HFF-Myc (cell line): ENCODE data around the gene TTLL7.

Experiments
- DNase-seq: peaks from one replicate; pipeline ENCODE4 v3.0.0-alpha.2; 2011; ENCODE audit warnings: low read depth; ENCODE audit errors: extremely low read depth
- H3K4me3 ChIP-seq: replicated peaks from 2 replicates; pipeline ENCODE4 v1.5.1; 2011; ENCODE audit warnings: low read depth, mild to moderate bottlenecking, control low read depth, low read length
- TF ChIP-seq, protein P1 (sequence below): IDR thresholded peaks from 2 replicates; pipeline ENCODE4 v1.5.1; 2012; ENCODE audit warnings: mild to moderate bottlenecking, low read depth, low read length, control low read depth; ENCODE audit errors: missing control alignments

The TTLL7 gene

DNA sequence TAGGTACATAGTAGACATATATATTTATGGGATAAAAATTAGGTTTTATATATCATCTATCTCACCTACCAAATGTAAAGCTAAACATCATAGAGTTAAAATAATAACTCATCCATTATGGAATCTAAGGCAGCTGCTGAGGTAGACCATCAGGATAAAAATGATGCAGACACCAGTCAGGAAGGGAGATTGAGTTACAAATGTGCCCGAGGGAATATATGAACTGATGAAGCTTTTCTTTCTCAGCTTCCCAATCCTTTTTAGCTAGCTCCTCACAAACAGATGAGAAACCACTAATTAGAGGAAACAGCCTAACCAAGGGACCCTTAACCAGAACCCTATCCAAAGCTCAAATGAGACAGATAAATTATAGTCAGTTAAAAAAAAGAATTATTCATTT lies 20.9 kb downstream of the TTLL7 start:
- DNase-seq, result no peak
- H3K4me3 ChIP-seq, result no peak overlapping the region
- TF ChIP-seq, protein P1, sequence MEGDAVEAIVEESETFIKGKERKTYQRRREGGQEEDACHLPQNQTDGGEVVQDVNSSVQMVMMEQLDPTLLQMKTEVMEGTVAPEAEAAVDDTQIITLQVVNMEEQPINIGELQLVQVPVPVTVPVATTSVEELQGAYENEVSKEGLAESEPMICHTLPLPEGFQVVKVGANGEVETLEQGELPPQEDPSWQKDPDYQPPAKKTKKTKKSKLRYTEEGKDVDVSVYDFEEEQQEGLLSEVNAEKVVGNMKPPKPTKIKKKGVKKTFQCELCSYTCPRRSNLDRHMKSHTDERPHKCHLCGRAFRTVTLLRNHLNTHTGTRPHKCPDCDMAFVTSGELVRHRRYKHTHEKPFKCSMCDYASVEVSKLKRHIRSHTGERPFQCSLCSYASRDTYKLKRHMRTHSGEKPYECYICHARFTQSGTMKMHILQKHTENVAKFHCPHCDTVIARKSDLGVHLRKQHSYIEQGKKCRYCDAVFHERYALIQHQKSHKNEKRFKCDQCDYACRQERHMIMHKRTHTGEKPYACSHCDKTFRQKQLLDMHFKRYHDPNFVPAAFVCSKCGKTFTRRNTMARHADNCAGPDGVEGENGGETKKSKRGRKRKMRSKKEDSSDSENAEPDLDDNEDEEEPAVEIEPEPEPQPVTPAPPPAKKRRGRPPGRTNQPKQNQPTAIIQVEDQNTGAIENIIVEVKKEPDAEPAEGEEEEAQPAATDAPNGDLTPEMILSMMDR, result no peak

GRCh38 chr1:83976920-83977319 lies 22.0 kb downstream of the TTLL7 start:
- no peak overlapping the region for H3K4me3 ChIP-seq
- TF ChIP-seq, protein P1, result no peak
- no peak for DNase-seq

DNA sequence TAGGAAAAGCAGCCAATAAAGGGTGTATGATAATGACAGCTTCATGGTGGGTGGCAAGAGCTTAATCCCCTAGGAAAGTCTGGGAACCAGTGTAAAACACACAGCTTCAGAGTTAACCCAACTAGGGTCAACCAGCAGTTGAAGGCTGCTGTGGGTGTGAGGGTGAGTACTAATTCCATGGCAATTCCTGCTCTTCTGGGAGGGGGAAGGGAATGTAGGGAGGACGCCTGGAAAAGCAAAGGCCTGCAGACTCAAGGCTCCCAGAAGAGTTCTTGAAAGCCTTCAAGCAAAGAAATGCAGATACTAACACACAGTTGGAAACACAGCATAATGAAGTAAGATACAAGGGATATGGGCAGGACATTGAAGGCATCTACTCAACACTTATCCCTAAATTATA lies 28.1 kb downstream of the TTLL7 start:
- TF ChIP-seq, protein P1, result no peak
- no peak for DNase-seq
- H3K4me3 ChIP-seq, result no peak overlapping the region

DNA sequence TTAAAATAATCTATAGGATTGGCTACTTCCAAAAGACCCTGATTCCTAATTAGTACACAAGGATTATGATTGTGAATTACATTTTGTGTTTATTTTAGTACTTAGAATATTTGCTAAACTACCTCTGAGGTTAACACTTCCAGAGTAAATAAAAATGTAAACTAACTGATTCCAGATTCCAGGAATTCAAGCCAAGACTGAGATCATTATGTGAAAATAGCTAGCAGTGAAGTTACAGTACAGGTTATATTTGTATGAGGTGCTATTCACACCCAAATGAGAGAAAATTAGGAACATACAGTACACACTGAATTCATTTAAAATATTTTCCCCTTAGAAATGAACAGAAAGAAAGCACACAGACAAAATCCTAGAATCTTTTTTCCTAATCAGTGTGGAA lies 28.8 kb downstream of the TTLL7 start:
- no peak for DNase-seq
- no peak overlapping the region for H3K4me3 ChIP-seq
- TF ChIP-seq, protein P1, result no peak

- DNase-seq, result no peak
- TF ChIP-seq, protein P1, result no peak
- no peak overlapping the region for H3K4me3 ChIP-seq
Measured at GRCh38 chr1:83967336-83967735, 31.6 kb downstream of the TTLL7 start.

DNA sequence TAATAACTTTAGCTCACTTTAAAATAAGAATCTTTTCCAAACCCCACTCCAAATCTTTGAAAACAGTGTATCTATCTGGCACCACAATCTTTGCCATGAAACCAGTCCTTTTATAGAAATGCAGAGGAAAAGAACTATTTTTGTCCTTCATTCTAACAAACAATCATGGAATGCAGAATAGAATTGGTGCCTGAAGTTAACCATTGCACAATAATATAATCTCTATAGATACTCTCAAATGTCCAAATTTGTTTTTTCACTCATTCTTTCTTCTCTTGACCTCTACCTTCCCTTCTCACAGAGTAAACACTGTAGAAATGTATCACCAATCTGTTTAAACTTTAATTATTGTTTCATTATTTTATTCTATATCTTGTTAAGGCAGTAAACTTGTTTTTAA lies 34.8 kb downstream of the TTLL7 start:
- no peak overlapping the region for H3K4me3 ChIP-seq
- TF ChIP-seq, protein P1, result no peak
- DNase-seq, result no peak

GRCh38 chr1:83961571-83962295 lies 37.2 kb downstream of the TTLL7 start:
- H3K4me3 ChIP-seq, result no peak overlapping the region
- TF ChIP-seq, protein P1, result no peak
- DNase-seq, result no peak
